EL (cell line): ENCODE data around the gene FAM53B.

Source experiments
- DNase-seq: peaks from one replicate; pipeline ENCODE4 v3.0.0-alpha.2; 2016

FAM53B gene

GRCh38 chr10:124728071-124728829, 15.9 kb downstream of the FAM53B start:
- DNase-seq = no peak

GRCh38 chr10:124727361-124727960, 16.7 kb downstream of the FAM53B start:
- DNase-seq = no peak

- no peak for DNase-seq
Measured at GRCh38 chr10:124725791-124726190, 18.4 kb downstream of the FAM53B start.

- no peak for DNase-seq
Measured at GRCh38 chr10:124725171-124725631, 19.0 kb downstream of the FAM53B start.

GRCh38 chr10:124724279-124725027, 19.7 kb downstream of the FAM53B start:
- no peak for DNase-seq

GRCh38 chr10:124723826-124724225, 20.4 kb downstream of the FAM53B start:
- DNase-seq = no peak

- no peak for DNase-seq
Measured at GRCh38 chr10:124722798-124723783, 21.1 kb downstream of the FAM53B start.

- DNase-seq = no peak
Measured at GRCh38 chr10:124721330-124722045, 22.7 kb downstream of the FAM53B start.

- peak; percentile 56 for DNase-seq
Measured at GRCh38 chr10:124719213-124719851, 24.8 kb downstream of the FAM53B start.

GRCh38 chr10:124717911-124718741, 26.1 kb downstream of the FAM53B start:
- peak; percentile 12 for DNase-seq

- no peak for DNase-seq
Measured at GRCh38 chr10:124717041-124717757, 27.0 kb downstream of the FAM53B start.

GRCh38 chr10:124716369-124716768, 27.8 kb downstream of the FAM53B start:
- DNase-seq = no peak

- no peak for DNase-seq
Measured at GRCh38 chr10:124715439-124715838, 28.7 kb downstream of the FAM53B start.

- no peak for DNase-seq
Measured at GRCh38 chr10:124713679-124714255, 30.4 kb downstream of the FAM53B start.

GRCh38 chr10:124712704-124713407, 31.3 kb downstream of the FAM53B start:
- no peak for DNase-seq

GRCh38 chr10:124711145-124711544, 33.0 kb downstream of the FAM53B start:
- DNase-seq = no peak

GRCh38 chr10:124710266-124710881, 33.8 kb downstream of the FAM53B start:
- no peak for DNase-seq

- DNase-seq = no peak
Measured at GRCh38 chr10:124709861-124710260, 34.3 kb downstream of the FAM53B start.
